Activated CD4-positive, alpha-beta T cell treated with anti-CD3 and anti-CD28 coated beads, Interleukin-2, amount 50 U/mL, for 1 hour (primary cell): ENCODE results near the gene THSD4.
"Not testable (repeated sequence)": the region's sequence is repeated elsewhere in the genome, so short reads cannot be mapped to it uniquely, and the experiment has no call there.

Source experiments
- DNase-seq: peaks from one replicate; pipeline ENCODE4 v3.0.0-alpha.2; 2020

Gene THSD4

GRCh38 chr15:71709808-71710418 is 594.6 kb downstream of the THSD4 start:
- no peak for DNase-seq

GRCh38 chr15:71712182-71712581 is 596.9 kb downstream of the THSD4 start:
- no peak for DNase-seq

GRCh38 chr15:71713191-71713809 is 598.0 kb downstream of the THSD4 start:
- no peak for DNase-seq

- DNase-seq, result no peak
Observed at GRCh38 chr15:71715914-71716313, 600.6 kb downstream of the THSD4 start.

- DNase-seq, result no peak
Observed at GRCh38 chr15:71716990-71717389, 601.7 kb downstream of the THSD4 start.

GRCh38 chr15:71718116-71718910 is 603.0 kb downstream of the THSD4 start:
- DNase-seq, result no peak

GRCh38 chr15:71723344-71723743 is 608.1 kb downstream of the THSD4 start:
- no peak for DNase-seq

- not testable (repeated sequence) for DNase-seq
Observed at GRCh38 chr15:71725207-71725955, 610.1 kb downstream of the THSD4 start.

- no peak for DNase-seq
Observed at GRCh38 chr15:71728881-71729280, 613.6 kb downstream of the THSD4 start.

GRCh38 chr15:71729319-71729718 is 614.0 kb downstream of the THSD4 start:
- no peak for DNase-seq

GRCh38 chr15:71730277-71731144 is 615.2 kb downstream of the THSD4 start:
- peak; percentile 3 for DNase-seq

GRCh38 chr15:71732636-71733035 is 617.4 kb downstream of the THSD4 start:
- no peak for DNase-seq

GRCh38 chr15:71733122-71733521 is 617.9 kb downstream of the THSD4 start:
- DNase-seq, result no peak

GRCh38 chr15:71734709-71735384 is 619.6 kb downstream of the THSD4 start:
- no peak for DNase-seq

- no peak for DNase-seq
Observed at GRCh38 chr15:71735385-71735757, 620.1 kb downstream of the THSD4 start.

- no peak for DNase-seq
Observed at GRCh38 chr15:71736286-71736947, 621.1 kb downstream of the THSD4 start.

- no peak for DNase-seq
Observed at GRCh38 chr15:71737761-71738160, 622.5 kb downstream of the THSD4 start.

- DNase-seq, result no peak
Observed at GRCh38 chr15:71739355-71739754, 624.1 kb downstream of the THSD4 start.

GRCh38 chr15:71742964-71743363 is 627.7 kb downstream of the THSD4 start:
- DNase-seq, result no peak

GRCh38 chr15:71743861-71744382 is 628.7 kb downstream of the THSD4 start:
- DNase-seq, result peak; percentile 61

- DNase-seq, result no peak
Observed at GRCh38 chr15:71746719-71747118, 631.4 kb downstream of the THSD4 start.
